ENCODE data around the gene ZSWIM6.

ZSWIM6 gene

DNA sequence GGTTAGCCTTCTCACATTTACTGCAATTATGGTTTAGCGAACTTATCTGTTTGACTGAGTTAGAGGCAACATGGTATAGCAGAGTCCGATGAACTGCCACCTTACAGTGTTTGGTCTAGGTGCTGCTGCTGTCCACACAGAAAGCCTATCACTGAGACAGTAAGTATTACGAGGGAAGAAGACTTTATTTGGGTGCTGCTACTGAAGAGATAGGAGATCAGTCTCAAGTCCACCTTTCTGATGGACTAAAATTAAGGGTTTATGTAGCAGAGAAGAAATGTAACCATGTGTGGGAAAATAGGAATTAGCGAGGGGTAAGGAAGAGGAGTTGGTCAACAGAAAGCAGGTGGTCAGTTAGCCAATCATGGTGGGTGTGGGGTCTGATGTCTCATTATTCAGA lies 109.7 kb downstream of the ZSWIM6 start:
- DNase-seq (ENCODE audit: low read depth), result no peak

DNA sequence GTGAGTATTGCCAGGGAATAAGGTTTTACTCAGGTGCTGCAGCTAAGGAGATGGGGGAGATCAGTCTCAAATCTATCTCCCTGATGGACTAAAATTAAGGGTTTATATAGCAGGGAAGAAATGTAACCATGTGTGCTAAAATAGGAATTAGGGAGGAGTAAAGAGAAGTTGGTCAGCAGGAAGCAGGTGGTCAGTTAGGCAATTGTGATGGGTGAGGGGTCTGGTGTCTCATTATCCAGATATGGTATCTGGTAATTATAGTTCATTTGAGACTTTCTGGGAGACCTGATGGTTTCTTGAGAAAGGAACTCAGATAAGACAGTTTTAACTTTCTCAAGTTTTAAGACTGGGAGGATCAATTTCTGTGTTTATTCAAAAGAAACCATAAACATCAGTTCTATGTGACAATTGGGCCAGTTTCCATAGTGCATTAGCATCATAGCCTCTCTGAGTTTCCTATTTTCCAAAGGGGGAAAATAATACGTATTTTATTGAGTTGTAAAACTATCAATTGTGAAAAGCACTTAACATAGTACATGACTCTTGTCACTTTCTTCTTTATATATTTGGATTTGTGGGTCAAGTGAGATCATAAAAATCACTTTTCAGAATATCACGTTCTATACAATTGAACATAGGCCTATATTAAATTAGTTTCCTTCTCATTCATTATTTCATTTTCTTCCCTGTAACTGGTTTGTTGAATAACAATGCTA lies 115.9 kb downstream of the ZSWIM6 start:
- DNase-seq (ENCODE audit: low read depth), result no peak

DNA sequence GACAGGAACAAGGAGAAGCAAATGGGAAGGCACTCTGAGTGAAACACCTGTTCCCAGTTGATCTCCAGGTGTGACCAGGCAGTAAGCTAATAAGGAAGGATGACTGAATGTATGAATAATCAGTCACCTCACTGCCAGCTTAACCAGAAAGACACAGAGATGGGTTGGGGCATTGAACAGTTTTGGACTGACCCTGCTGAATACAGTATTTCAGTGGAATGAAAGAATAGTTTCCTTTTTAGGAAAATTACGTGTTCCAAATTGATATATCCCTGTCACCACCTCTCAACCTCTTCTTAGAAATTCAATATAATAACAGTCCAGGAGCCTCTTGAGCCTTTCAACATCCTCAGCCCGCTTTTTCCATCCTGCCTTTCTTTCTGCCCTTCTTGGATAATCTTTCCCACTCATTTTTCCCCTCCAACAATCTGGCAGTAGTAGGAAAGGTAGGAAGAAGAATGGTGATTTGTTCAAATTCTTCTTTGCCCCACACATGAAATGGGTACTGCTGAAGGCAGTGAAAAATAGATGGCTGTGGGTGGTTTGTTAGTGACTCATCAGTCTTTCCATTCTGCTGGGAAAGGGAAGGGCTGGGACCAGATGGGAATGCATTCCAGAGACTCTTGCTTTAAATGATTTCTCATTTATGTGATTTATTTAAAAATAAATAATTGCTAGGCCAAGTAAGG lies 117.9 kb downstream of the ZSWIM6 start:
- DNase-seq (ENCODE audit: low read depth), result peak; percentile 89

DNA sequence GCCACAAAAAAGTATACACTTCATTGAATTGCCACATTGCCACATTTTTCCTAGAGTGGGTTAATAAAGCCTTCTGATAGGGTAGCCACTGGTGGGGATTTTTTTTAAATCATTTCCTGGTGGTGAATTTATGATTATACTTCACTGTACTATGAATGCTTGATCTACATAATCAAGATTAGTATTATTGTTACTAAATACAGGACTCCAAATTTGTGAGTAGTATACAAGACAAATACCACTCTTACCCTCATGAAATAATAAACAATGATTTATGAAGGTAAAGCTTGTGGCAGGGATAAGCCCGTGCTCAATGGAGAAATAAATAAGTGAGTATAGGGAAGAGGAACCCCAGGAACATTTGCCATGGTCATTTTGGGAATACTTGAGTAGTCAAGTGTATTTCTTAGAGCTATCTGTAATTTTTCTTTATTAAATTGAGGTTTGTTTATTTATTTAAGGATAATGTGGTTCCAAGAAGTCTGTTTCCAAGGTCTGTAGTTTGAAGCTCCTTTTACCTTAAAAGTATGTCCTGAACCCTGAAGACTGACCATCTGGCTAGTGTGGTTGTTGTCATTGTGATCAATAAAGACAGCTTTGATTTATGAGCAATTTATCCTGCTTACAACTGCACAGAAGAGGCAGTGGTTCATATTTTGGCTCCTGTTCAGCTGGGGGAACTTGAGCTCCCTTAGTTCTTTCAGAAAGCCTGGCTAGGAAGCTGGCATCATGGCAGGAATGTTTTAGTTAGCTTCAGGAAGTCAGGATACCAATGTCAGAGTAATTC lies 118.6 kb downstream of the ZSWIM6 start:
- peak; percentile 44 for DNase-seq (ENCODE audit: low read depth)

DNA sequence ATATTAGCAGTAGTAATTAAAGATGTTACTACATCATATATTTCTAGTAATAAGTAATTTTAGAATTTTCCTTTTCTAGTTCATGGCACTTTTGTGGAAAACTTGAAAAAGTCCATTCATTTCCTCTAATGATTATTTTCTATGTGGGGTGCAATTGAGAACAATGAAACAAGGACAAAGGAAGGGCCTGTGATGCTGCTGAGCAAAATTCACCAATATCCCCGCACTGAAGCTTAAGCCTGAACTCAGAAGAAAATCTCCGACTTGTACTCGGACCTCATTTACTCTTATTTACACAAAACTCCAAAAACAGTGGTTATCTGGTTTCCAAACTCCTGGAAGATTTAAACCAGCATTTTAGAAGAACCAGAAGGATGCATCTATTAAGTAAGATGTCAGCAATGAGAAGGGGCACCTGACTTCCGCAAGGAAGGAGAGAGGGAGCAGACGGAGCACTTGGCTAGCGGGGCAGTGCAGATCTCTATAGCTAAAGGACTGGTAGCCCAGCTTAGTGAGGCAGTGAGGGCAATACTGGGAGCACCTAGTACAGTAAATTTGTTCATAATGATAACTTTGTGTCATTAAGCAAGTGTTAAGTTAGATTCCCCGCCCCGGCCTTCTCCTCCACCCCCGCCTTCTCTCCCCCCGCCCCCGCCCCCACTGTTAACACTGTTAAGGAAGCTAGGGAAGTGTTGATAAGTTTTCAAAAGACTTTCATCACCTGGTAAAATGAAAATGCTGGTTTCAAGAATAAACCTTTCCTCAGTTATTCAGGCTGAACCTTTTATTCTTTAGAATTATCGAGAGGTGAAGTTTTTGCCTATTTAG lies 123.3 kb downstream of the ZSWIM6 start:
- no peak for DNase-seq (ENCODE audit: low read depth)

DNA sequence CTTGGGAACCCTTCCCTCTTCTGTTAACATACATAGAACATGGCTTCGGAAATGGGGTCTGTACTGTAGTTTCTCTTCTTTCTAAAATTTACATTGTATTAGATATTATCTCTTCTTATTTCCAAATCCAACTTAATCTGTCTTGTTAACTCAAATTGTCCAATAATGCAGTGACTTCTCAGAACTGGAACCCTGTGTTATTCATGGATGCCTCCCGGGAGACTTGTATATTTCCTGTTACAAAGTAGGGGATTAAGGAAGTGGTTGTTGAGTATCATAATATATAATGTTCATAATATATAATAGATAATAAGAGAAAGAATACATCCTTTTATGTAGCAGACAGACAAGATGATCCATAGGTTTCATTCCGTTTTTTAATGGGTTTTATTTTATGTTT lies 128.4 kb downstream of the ZSWIM6 start:
- no peak for DNase-seq (ENCODE audit: low read depth)

DNA sequence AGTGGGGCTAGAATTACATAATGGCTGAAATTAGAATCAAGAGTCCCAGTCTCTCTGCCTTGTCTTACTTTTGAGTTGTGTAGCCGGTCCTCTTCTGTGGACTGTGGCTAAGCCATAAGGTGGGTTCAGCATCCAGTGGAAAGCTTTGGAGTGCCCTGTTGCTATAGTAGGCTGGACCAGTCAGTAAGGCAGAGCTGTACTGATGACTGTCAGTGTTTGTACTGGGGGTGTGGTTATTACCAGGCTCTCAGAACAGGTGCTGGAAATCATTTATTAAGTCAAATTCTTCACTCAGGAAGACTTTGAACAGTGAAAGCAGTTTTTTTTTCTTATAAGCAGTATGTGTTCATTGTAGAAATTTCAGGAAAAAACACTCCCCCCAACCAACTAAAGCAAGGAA lies 129.4 kb downstream of the ZSWIM6 start:
- no peak for DNase-seq (ENCODE audit: low read depth)

DNA sequence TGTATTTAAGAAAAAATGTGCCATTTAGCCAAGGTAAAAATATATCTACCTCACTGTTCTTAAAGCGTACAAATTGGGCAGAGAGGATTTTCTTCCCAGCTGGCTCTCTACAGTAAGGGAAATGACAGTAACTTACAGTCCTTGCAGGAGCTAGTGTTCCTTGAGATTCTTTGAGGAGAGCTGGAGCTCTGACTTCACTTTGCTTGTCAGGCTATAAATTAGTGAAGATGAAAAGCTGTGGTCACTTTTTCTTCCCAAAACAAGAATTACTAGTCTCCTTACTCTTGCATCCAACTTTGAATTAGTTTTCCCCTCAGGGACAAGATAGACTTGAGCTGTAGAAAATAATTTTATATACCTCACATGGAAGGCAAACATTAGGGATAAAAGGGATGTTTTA lies 129.9 kb downstream of the ZSWIM6 start:
- DNase-seq (ENCODE audit: low read depth), result peak; percentile 18

DNA sequence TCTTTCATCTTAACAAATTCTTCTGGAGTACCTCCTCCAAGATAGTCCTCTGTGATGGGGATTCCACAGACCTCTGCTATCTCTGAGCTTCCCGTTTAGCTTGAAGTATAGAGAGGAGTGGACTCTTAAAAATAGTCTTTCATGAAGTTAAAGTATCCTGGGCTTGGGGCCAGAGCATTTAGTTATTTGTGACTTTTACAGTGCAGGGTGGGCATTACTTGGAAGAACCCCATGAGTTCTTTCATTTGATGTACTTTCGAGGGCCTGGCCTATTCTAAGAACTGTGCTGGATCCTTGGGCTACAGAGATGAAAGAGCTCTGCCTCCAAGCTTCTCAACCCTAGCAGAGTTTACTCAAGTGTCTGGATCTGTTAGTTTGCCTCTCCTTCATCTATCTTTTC lies 131.5 kb downstream of the ZSWIM6 start:
- peak; percentile 8 for DNase-seq (ENCODE audit: low read depth)

DNA sequence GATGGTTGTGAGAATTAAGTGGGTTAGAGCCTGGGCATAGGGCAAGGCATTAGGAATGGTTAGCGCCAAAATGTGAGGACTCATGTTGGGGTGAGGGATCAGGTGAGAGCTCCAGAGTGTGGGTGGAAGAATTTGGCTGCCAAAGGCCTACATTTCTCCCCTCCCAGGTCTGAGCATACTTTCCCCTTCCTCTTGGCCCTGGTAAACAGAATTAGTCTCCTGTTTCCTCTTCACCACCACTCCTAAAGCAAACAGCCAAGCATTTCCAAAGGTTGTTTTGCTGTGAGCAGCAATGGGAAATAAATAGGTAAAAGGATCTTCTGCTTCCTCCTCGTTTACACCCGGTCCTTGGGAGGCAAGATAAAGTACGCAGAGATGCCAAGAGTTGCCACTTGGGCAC lies 132.5 kb downstream of the ZSWIM6 start:
- no peak for DNase-seq (ENCODE audit: low read depth)

DNA sequence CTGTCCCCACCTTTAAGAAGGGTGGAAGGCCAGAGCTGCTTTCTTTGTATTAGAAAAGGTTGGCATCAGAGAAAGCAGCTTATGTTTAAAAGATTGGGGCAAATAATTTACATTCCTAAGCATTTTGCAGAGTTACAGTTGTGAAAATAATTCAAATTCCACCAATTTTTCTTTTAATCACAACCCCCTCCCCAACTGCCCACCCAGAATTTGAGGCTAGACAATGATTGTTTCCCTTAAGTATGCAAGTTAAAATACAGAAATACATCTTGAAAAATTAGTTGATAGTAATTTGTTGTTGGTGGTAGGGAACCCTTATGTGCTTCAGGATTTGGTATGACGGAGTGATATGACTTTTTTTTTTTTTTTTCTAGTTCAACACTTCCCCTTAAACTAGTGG lies 133.0 kb downstream of the ZSWIM6 start:
- DNase-seq (ENCODE audit: low read depth), result no peak

DNA sequence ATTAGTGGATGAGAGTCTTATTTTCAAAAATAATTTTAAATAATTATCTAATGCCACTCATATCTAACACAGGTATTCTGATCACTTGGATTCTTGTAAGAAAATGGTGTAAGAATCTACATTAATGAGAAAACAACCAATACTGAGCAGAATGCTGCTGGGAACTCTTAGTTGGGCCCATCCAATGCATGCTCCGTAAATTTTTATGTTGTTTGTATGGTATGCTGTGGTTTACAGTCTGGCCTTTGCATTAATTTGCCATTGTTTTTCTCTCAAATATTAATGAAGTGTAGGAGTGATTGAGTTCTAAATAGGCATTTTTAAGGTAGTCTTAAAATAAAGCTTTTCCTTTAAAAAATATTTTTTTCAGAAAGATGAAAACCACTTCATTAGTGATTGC lies 133.4 kb downstream of the ZSWIM6 start:
- no peak for DNase-seq (ENCODE audit: low read depth)

DNA sequence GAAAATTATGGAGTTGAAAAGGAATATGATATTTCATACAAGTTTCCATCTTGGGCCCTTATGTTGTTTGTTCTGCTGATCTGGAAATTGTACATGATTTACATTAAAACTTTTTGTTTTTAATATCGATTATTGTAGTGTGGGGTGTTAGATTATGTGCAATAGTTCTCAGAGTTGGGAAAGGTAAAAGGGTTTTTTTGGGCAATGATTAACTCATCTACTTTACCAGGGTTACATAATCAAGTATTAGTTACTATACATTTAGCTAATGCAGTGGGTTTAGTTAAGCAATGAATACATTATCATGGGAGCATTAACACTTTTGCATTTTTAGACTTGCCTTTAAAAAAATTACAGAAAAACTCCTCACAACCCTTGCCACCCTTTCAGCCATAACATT lies 134.0 kb downstream of the ZSWIM6 start:
- no peak for DNase-seq (ENCODE audit: low read depth)

DNA sequence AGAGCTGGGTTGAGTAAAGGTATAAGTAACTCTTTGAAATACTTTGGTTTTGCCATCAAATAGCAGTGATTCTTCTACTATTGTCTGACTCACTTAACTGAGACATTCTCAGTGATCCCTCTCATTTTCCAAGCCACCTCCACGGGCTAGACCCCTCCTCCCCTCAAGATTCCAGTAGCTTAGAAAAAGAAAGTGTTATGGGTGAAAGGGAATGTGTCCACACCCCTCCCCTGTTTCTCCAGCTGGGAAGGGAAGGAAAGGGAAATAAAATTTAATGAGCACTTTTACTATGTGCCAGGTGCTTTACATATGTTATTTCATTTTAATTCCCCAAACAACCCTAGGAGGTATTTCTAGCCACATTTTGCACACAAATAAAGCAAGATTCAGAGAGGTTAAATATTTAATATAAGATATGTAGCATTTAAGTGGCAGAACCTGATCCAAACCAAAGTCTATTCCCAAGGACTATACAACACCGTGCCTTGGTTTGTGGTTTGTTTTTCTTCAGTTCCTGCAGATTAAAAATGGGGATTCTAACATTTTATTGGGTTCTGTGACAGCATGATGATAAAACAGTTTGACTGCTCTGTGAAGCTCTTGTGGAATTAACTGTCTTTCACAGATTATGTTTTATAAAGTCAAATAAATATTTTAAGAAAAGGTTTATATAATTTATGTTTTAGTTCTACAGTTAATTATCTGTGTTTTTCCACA lies 135.9 kb downstream of the ZSWIM6 start:
- peak; percentile 41 for DNase-seq (ENCODE audit: low read depth)

DNA sequence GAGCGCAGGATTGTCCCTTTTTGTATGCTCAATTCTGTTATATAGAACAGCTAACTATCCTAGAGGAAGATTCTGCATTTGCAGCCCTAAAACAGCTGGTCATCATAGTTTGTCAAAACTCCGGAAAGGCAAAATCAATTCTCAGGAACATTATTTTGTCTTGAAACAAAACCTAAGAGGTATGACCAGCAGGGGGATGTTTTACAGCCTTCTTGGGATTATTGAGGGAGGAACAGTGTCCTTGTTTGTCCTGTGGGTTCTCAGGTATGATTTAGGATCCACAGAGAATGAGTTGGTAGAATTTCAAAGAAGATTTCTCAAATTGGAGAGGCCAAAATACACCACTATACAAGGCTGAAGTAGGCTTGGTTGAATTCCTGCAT lies 136.4 kb downstream of the ZSWIM6 start:
- no peak for DNase-seq (ENCODE audit: low read depth)

DNA sequence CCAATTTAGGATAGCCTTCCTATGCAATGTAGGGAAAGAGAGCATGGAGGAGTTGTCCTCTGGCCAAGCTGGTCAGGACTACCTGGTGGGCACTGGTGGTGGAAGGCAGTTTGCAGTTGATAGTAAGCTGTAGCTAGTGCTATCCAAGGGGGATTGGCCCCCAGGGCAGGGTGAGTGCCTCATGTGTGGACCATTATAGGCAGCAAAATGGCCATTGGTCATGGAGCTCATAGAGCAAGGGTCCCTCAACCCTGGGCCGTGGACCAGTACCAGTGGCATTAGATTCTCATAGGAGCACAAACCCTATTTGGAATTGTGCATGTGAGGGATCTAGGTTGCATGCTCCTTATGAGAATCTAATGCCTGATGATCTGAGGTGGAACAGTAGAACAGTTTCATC lies 139.3 kb downstream of the ZSWIM6 start:
- DNase-seq (ENCODE audit: low read depth), result no peak

DNA sequence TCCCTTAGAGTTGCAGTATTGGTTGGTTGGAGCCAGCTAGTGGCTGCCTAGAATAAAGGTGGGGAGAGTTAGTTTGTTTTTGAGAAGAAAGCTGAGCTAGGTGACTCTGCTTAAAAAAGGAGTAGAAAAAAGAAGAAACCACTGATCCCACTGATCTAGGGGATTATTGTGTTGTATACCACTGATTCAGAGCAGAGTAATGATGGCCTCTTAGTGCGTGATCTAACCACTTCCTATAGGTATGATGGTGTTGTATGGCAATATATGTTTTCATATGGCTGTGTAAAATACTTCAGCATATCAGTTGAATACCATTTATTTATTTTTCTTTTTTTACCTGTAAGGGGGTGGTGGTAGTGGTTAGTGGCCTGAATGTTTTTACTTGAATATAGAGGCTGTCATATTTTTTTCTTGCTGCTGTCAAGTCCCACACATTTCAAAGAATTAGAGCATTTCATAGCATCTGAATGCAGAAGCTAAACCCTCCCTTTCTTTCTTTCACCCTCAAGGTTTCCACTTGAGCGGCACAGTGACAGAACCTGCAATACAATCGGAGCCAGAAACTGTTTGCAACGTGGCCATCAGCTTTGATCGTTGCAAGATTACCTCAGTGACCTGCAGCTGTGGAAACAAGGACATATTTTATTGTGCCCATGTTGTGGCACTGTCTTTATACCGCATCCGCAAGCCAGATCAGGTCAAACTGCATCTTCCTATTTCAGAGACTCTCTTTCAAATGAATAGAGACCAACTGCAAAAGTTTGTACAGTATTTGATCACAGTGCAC lies 140.3 kb downstream of the ZSWIM6 start:
- DNase-seq (ENCODE audit: low read depth), result no peak

DNA sequence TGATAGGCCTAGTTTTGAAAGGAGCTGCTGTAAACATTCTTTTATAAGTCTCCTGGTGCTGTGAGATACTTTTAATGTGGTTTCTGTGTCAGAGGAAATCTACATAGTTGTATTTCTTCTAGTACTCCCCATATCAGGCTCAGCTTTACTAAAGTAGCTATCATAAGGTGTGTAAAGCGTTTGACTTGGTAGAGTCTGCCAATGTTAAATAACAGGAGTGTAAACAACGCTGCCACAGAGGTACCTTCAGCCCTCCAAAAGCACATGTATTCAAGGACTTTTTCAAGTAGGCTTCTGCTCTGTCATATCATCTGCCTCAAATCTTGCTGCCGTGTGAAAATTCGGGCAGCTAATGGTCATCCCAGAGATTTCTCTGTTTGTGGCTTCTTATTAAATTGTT lies 142.7 kb downstream of the ZSWIM6 start:
- DNase-seq (ENCODE audit: low read depth), result no peak

DNA sequence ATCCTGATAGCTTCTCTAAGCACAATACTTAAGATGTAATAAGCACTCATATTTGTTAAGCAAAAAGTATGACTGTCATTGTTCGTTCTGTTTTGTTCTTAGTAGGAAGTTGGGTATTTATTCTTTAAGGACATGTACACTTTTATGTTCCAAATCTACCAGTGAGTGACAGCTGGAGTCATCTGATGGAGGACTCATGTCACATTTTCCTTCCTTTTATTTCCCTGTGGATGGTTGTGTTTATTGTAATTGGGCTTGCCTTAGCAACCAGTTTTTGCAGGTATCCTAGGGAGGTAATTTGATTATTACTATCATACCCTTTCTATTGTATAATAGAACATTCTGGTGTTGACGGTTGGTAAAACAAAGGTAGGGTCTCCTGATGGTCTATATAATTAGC lies 145.7 kb downstream of the ZSWIM6 start:
- DNase-seq (ENCODE audit: low read depth), result no peak

DNA sequence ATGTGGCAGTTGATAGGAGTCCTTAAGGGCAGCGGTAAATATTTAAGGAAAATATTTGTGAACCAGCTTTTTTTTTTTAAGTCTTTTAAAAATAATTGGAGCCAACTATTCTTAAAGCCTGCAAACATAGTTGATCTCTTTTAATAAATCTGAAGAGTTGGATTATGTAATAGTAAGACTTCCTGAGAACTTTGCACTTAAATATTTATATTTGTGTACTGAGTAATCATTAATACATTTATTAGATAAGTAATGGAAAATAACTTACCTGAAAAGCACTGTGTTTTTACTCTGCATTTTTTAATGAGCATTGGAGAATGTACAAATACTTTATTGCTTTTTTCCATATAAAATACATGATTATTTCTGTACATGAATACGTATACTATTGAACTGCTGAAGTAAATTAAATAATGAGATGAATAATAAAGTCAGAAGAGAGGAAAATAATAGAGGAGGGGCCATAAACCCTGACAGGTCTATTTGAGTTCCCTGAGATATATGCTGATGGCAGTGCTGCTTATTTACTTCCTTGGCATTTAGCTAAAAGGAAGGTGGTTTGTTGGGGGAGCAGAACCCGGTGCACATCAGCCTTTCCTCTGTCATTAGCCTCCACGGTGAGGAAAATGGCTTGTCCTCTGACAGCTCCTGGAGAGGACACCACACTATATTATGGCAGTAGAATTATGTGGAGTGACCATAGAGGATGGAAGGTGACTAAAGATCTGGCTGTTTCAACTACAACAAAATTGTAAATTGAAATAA lies 148.0 kb downstream of the ZSWIM6 start:
- no peak for DNase-seq (ENCODE audit: low read depth)

Measured in amniotic epithelial cell (primary cell).